HepG2 (cell line): ENCODE results near the gene SHLD1. TPM values are rescaled to one million over a fixed set of nuclear protein-coding genes. Genes with fewer than 3 reads are reported as not detected.
A peak's percentile ranks its signal among the peaks of the same experiment; 100 is the strongest.

Source experiments
- ARID5B ChIP-seq: IDR thresholded peaks from 2 replicates; pipeline ENCODE4 v1.4.0; 2020; ENCODE audit warnings: mild to moderate bottlenecking, missing genetic modification reagents
- ELF3 ChIP-seq: IDR thresholded peaks from 2 replicates; pipeline ENCODE4 v1.6.1; 2016; ENCODE audit warnings: missing genetic modification reagents, missing compliant biosample characterization
- FOXJ3 ChIP-seq: sonication (generic); formaldehyde crosslinking; IDR thresholded peaks from 2 replicates; pipeline ENCODE4 v1.4.0; 2020; ENCODE audit warnings: missing genetic modification reagents, mild to moderate bottlenecking, borderline replicate concordance
- MIXL1 ChIP-seq: IDR thresholded peaks from 2 replicates; pipeline ENCODE4 v1.6.1; 2016
- PHB2 ChIP-seq: fragments of 450-650 bp; IDR thresholded peaks from 2 replicates; pipeline ENCODE4 v1.6.1; 2018; ENCODE audit not compliant: partially characterized antibody
- PHF21A ChIP-seq: sonication (generic); formaldehyde crosslinking; IDR thresholded peaks from 2 replicates; pipeline ENCODE4 v1.5.0; 2020; ENCODE audit warnings: mild to moderate bottlenecking, missing genetic modification reagents
- PHF8 ChIP-seq: sonication (generic); formaldehyde crosslinking; IDR thresholded peaks from 2 replicates; pipeline ENCODE4 v1.5.0; 2020; ENCODE audit warnings: missing genetic modification reagents
- RXRB ChIP-seq: IDR thresholded peaks from 2 replicates; pipeline ENCODE4 v1.6.1; 2016; ENCODE audit warnings: borderline replicate concordance, missing genetic modification reagents, missing compliant biosample characterization
- TARDBP ChIP-seq: sonication (generic); formaldehyde crosslinking; IDR thresholded peaks from 2 replicates; pipeline ENCODE4 v1.8.0; 2022; ENCODE audit warnings: mild to moderate bottlenecking, missing genetic modification reagents
- ZBTB4 ChIP-seq: sonication (generic); formaldehyde crosslinking; IDR thresholded peaks from 2 replicates; pipeline ENCODE4 v1.4.0; 2020; ENCODE audit warnings: missing genetic modification reagents, mild to moderate bottlenecking, borderline replicate concordance
- ZNF251 ChIP-seq: sonication (generic); formaldehyde crosslinking; IDR thresholded peaks from 2 replicates; pipeline ENCODE4 v1.9.0; 2021; ENCODE audit warnings: mild to moderate bottlenecking, missing genetic modification reagents
- ZNF609 ChIP-seq: sonication (generic); formaldehyde crosslinking; IDR thresholded peaks from 2 replicates; pipeline ENCODE4 v1.4.0; 2020; ENCODE audit warnings: mild to moderate bottlenecking, missing genetic modification reagents, borderline replicate concordance
- polyA plus RNA-seq, 8 experiments: library from polyadenylated mRNA; depleted of rRNA in 3 of 8; stranded (reverse) in 7 of 8; unstranded in 1 of 8; fragments of >200 nt; fragmentation: Illumina TruSeq in 4 of 8; extraction: Trizol in 4 of 8; gene quantifications; 2 replicates each; pipeline versions ENCODE4 v1.2.1 to v1.2.3, GENCODE V29; 2011 to 2016; ENCODE audit warnings: low read depth in 4 of 8, missing spikeins in 1 of 8, mixed read lengths in 1 of 8; ENCODE audit not compliant: insufficient read depth in 1 of 8
- total RNA-seq, 5 experiments: library from RNA; depleted of rRNA; stranded (reverse); fragments of >200 nt; fragmentation: Illumina TruSeq; extraction: Trizol; gene quantifications; 2 replicates each; pipeline ENCODE4 v1.2.3, GENCODE V29; 2016; ENCODE audit warnings: low read depth in 1 of 5
- TF ChIP-seq, protein P1 (sequence below): sonication (generic); formaldehyde crosslinking; IDR thresholded peaks from 2 replicates; pipeline ENCODE4 v1.5.1; 2020; ENCODE audit warnings: mild to moderate bottlenecking, moderate library complexity, missing genetic modification reagents

SHLD1 gene
- total and polyA plus RNA-seq, 2 of the 13 experiments (the other 11 are each of a cell fraction or from before 2014, with no cell fraction given), result 8.9 to 10.0 TPM

- TF ChIP-seq RXRB (peak; percentile 6; the same call in 1 of the 2 replicates), ZNF609 (CRISPR knock-in tag) (0 out of 2 replicates have a peak, but pooled peaks have one; percentile 22), MIXL1 (CRISPR knock-in tag) (0 out of 2 replicates have a peak, but pooled peaks have one; percentile 20), ZBTB4 (CRISPR knock-in tag) (peak; percentile 40; the same call in 1 of the 2 replicates), PHF8 (0 out of 2 replicates have a peak, but pooled peaks have one; percentile 18), PHB2 (no peak), FOXJ3 (CRISPR knock-in tag) (0 out of 2 replicates have a peak, but pooled peaks have one; percentile 6), ELF3 (CRISPR knock-in tag) (0 out of 2 replicates have a peak, but pooled peaks have one; percentile 39), ARID5B (peak; percentile 49; the same call in 1 of the 2 replicates), TARDBP (CRISPR knock-in tag) (peak; percentile 34; the same call in 1 of the 2 replicates), PHF21A (0 out of 2 replicates have a peak, but pooled peaks have one; percentile 34), ZNF251 (CRISPR knock-in tag) (no peak)
- TF ChIP-seq, protein P1, sequence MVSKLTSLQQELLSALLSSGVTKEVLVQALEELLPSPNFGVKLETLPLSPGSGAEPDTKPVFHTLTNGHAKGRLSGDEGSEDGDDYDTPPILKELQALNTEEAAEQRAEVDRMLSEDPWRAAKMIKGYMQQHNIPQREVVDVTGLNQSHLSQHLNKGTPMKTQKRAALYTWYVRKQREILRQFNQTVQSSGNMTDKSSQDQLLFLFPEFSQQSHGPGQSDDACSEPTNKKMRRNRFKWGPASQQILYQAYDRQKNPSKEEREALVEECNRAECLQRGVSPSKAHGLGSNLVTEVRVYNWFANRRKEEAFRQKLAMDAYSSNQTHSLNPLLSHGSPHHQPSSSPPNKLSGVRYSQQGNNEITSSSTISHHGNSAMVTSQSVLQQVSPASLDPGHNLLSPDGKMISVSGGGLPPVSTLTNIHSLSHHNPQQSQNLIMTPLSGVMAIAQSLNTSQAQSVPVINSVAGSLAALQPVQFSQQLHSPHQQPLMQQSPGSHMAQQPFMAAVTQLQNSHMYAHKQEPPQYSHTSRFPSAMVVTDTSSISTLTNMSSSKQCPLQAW, result peak; percentile 79
Observed at GRCh38 chr20:5884465-5885335, 134.5 kb downstream of the SHLD1 start (continued).
